Sigmoid colon (tissue), 7 donors: ENCODE data around the gene NBDY. TPM values are rescaled to one million over a fixed set of nuclear protein-coding genes. Genes with fewer than 3 reads are reported as not detected.

Source experiments
- DNase-seq: peaks from one replicate; pipeline ENCODE4 v3.0.0-alpha.2; 2019
- H3K27ac ChIP-seq, 4 donors: fragments of 200-600 bp; sonication (generic); one replicate each; pipeline ENCODE4 v1.5.1; 2016 to 2019; ENCODE audit warnings: mild to moderate bottlenecking in 1 of 4
- H3K27me3 ChIP-seq, 3 donors: fragments of 200-600 bp; sonication (generic); one replicate each; pipeline ENCODE4 v1.5.1; 2019; ENCODE audit warnings: mild to moderate bottlenecking in 1 of 3
- H3K36me3 ChIP-seq, 4 donors: fragments of 200-600 bp; sonication (generic); one replicate each; pipeline ENCODE4 v1.5.1; 2016 to 2019
- H3K4me1 ChIP-seq, 4 donors: fragments of 200-600 bp; sonication (generic); one replicate each; pipeline ENCODE4 v1.5.1; 2017 to 2019
- H3K4me3 ChIP-seq, 4 donors: fragments of 200-600 bp; sonication (generic); one replicate each; pipeline ENCODE4 v1.5.1; 2017 to 2019; ENCODE audit warnings: mild to moderate bottlenecking in 2 of 4, moderate library complexity in 1 of 4
- H3K9me3 ChIP-seq, 4 donors: fragments of 200-600 bp in 3 of 4; sonication (generic) in 3 of 4; one replicate each; pipeline versions ENCODE4 v1.5.1 to v1.6.1; 2013 to 2019
- CTCF ChIP-seq, 4 experiments: fragments of 450-650 bp in 3 of 4; fragments of 200-600 bp in 1 of 4; IDR thresholded peaks; one replicate each; pipeline ENCODE4 v1.5.1; 2016 to 2019; ENCODE audit warnings: antibody characterized with exemption in 4 of 4, mild to moderate bottlenecking in 3 of 4, moderate library complexity in 2 of 4
- EP300 ChIP-seq, 4 donors: sonication (generic); formaldehyde crosslinking; IDR thresholded peaks; one replicate each; pipeline ENCODE4 v1.6.1; 2017; ENCODE audit warnings: antibody characterized with exemption in 4 of 4
- POLR2A ChIP-seq, 2 donors: fragments of 450-650 bp; IDR thresholded peaks; one replicate each; pipeline ENCODE4 v1.6.1; 2016; ENCODE audit warnings: antibody characterized with exemption in 2 of 2, mild to moderate bottlenecking in 2 of 2, moderate library complexity in 2 of 2
- POLR2AphosphoS5 ChIP-seq, 4 donors: sonication (generic); formaldehyde crosslinking; IDR thresholded peaks; one replicate each; pipeline ENCODE4 v1.6.1; 2017; ENCODE audit warnings: antibody characterized with exemption in 4 of 4
- WGBS, 2 donors: extraction: QIAGEN DNeasy Blood & Tissue Kit; methylation state at CpG; one replicate each; pipeline ENCODE4 v1.1.7; 2013; 5-methylcytosine and 5-hydroxymethylcytosine counted together
- intact Hi-C: fragments of 100-400 bp; cut with DNase I; formaldehyde crosslinking; loops from one replicate; pipeline ENCODE4 v1.15.1; 2023
- polyA plus RNA-seq, 3 donors: library from polyadenylated mRNA; stranded (reverse); fragments of 200-250 nt; gene quantifications; one replicate each; pipeline ENCODE4 v1.2.3, GENCODE V29; 2013
- total RNA-seq, 4 donors: library from RNA; depleted of rRNA; stranded (reverse); fragments of >200 nt; gene quantifications; one replicate each; pipeline ENCODE4 v1.1.0, GENCODE V29; 2016
- donor health status: healthy with polysubstance abuse.
- donor health status: Bipolar disorder and iron deficiency.
- donor health status: healthy.

NBDY gene
- total and polyA plus RNA-seq, 7 donors = 7.2 to 28.2 (median 16.5) TPM

GRCh38 chrX:56788229-56788628 is 59.2 kb downstream of the NBDY start:
- Histone ChIP-seq H3K36me3 (no peaks in the 10 kb centered on the region), H3K27me3 (no peaks in the 10 kb centered on the region), H3K27ac (peak overlapping the region in 1 of 4 donors; percentile 51), H3K9me3 (no peaks in the 10 kb centered on the region), H3K4me3 (peak overlapping the region in 1 of 4 donors; percentile 32), H3K4me1 (peaks cover 0 to 6% (median 0%) of the 10 kb centered on the region in 4 donors)
- intact Hi-C loops = no loop called here
- peak; percentile 36 for DNase-seq
- 61 to 67% methylated on average over 3 of the region's 3 CpGs for WGBS, 2 donors
- TF ChIP-seq POLR2AphosphoS5 (IDR thresholded peaks at IDR 0.05) = no peak

DNA sequence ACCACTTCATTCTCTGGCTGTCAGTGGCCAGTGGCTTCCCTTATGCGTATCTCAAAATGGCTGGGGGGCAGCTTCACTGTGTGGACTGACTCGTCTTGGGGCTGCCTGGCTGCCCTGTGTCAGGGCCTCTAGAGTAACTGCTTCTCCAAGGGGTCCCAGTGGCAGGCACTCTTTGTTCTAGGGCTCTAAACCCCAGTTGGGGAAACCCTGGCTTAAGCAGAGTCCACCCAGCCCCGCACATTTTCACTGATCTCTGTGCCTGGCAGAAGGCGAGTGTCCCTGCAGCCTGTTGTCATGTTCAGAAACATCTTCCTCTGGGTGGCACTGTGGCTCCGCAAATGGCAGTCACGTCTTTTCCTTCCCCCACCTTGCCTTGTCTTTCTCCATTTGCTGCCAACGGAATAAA is 59.7 kb downstream of the NBDY start:
- 56 to 96% methylated on average over 7 of the region's 7 CpGs for WGBS, 2 donors
- Histone ChIP-seq H3K27ac (peak overlapping the region in 1 of 4 donors; percentile 51), H3K4me1 (peaks cover 0 to 9% (median 0%) of the 10 kb centered on the region in 4 donors), H3K27me3 (no peaks in the 10 kb centered on the region), H3K4me3 (peak overlapping the region in 1 of 4 donors; percentile 32), H3K36me3 (no peaks in the 10 kb centered on the region), H3K9me3 (no peaks in the 10 kb centered on the region)
- peak; percentile 71 for DNase-seq
- TF ChIP-seq POLR2AphosphoS5 (IDR thresholded peaks at IDR 0.05) (no peak), EP300 (IDR thresholded peaks at IDR 0.05) (no peak), POLR2A (IDR thresholded peaks at IDR 0.05) (no peak), CTCF (IDR thresholded peaks at IDR 0.05) (no peak)
- intact Hi-C loops = no loop called here

DNA sequence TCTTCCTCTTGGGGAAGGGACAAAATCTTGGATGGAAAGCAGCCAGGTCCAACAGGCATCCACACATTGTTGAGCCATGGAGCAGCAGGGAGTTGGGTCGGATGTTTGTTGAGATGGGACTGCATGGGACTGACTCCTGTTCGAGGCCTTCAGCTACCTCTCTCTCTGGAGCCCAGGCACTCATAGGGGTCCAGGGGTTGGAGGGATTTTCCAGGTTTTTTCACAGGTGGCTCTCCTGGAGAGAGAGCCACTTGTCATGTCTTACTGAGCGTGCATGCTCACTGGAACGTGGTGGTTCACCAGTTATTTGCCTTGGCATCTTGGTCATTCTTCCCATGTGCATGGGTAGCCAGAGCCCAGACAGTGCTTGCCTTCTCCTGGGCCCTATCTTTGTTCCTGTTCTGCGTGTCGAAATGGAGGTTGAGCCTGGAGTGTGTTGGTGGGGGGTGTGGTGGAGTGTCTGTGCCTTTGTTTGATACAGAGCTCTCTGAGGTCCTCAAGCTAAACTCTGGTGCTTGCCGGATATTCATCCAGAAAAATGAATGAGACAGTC is 60.6 kb downstream of the NBDY start:
- no peaks in the 10 kb centered on the region for H3K27me3 ChIP-seq
- peaks cover 0 to 12% (median 0%) of the 10 kb centered on the region in 4 donors for H3K4me1 ChIP-seq
- H3K9me3 ChIP-seq = no peaks in the 10 kb centered on the region
- 82 to 96% methylated on average over 7 of the region's 7 CpGs for WGBS, 2 donors
- intact Hi-C loops = no loop called here
- no peak overlapping the region for H3K27ac ChIP-seq
- H3K36me3 ChIP-seq = no peaks in the 10 kb centered on the region
- TF ChIP-seq EP300 (IDR thresholded peaks at IDR 0.05) (no peak), POLR2A (IDR thresholded peaks at IDR 0.05) (no peak), CTCF (IDR thresholded peaks at IDR 0.05) (no peak), POLR2AphosphoS5 (IDR thresholded peaks at IDR 0.05) (no peak)
- peak; percentile 46 for DNase-seq
- H3K4me3 ChIP-seq = no peak overlapping the region

DNA sequence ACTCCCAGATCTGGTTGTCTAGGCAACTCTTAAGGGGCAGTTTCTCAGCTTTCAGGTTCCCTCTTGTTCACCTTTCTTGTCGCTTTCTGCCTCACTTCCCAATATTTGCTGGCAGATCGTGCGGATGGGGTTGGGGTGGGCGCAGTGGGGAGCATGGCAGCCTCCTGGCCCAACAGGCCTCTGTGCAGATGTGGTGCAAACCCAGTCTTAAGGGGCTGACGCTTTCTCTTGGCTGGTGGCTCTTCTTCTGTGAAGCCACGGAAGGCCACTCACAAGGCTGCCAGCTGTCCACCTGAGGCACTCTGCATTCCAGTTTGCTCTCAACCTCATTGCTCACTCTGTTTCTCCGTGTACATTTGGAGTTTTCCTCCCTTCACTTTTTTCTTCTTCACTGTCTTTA is 61.7 kb downstream of the NBDY start:
- 94 to 96% methylated on average over 7 of the region's 7 CpGs for WGBS, 2 donors
- no peaks in the 10 kb centered on the region for H3K9me3 ChIP-seq
- intact Hi-C loops = no loop called here
- H3K36me3 ChIP-seq = no peaks in the 10 kb centered on the region
- H3K4me1 ChIP-seq = peaks cover 0 to 12% (median 0%) of the 10 kb centered on the region in 4 donors
- TF ChIP-seq EP300 (IDR thresholded peaks at IDR 0.05) (no peak), POLR2A (IDR thresholded peaks at IDR 0.05) (no peak), CTCF (IDR thresholded peaks at IDR 0.05) (no peak), POLR2AphosphoS5 (IDR thresholded peaks at IDR 0.05) (no peak)
- peak; percentile 26 for DNase-seq
- no peaks in the 10 kb centered on the region for H3K27me3 ChIP-seq
- no peak overlapping the region for H3K4me3 ChIP-seq
- H3K27ac ChIP-seq = no peak overlapping the region

DNA sequence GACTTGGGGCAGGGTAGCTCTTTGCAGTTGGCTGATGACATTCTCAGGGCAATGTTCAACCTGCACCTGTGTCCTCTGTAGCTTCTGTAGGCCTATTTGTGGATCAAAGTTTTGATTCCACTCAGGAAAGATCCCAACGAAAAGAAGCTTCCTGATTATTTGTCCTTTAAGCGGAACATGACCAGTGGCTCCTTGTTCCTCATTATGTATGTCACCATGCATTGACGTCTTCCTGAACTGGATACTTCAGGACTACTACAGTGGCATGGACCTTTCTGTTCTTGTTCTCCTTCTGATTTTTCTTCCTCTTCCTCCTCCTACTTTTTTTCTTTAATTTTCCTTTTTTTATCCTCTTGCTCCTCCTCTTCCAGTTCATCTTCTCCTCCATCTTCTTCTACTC is 62.4 kb downstream of the NBDY start:
- DNase-seq = peak; percentile 19

More for the DNA sequence above, 62.4 kb downstream of the NBDY start:
- Histone ChIP-seq H3K4me3 (no peak overlapping the region), H3K36me3 (no peaks in the 10 kb centered on the region), H3K27me3 (no peaks in the 10 kb centered on the region), H3K27ac (no peak overlapping the region), H3K4me1 (peaks cover 0 to 12% (median 0%) of the 10 kb centered on the region in 4 donors), H3K9me3 (no peaks in the 10 kb centered on the region)
- intact Hi-C loops = no loop called here
- 84 to 85% methylated on average over 3 of the region's 3 CpGs for WGBS, 2 donors
- TF ChIP-seq POLR2AphosphoS5 (IDR thresholded peaks at IDR 0.05) (no peak), EP300 (IDR thresholded peaks at IDR 0.05) (no peak), CTCF (IDR thresholded peaks at IDR 0.05) (no peak), POLR2A (IDR thresholded peaks at IDR 0.05) (no peak)
